GM19372 (cell line): Measurements from ENCODE around the gene MGMT.

Experiments used
- ATAC-seq: cut with Tn5 transposase; IDR thresholded peaks from one replicate; pipeline ENCODE4 v1.9.1; 2021; ENCODE audit warnings: mild to moderate bottlenecking, low read depth, moderate library complexity; ENCODE audit not compliant: unreplicated experiment

The MGMT gene

DNA sequence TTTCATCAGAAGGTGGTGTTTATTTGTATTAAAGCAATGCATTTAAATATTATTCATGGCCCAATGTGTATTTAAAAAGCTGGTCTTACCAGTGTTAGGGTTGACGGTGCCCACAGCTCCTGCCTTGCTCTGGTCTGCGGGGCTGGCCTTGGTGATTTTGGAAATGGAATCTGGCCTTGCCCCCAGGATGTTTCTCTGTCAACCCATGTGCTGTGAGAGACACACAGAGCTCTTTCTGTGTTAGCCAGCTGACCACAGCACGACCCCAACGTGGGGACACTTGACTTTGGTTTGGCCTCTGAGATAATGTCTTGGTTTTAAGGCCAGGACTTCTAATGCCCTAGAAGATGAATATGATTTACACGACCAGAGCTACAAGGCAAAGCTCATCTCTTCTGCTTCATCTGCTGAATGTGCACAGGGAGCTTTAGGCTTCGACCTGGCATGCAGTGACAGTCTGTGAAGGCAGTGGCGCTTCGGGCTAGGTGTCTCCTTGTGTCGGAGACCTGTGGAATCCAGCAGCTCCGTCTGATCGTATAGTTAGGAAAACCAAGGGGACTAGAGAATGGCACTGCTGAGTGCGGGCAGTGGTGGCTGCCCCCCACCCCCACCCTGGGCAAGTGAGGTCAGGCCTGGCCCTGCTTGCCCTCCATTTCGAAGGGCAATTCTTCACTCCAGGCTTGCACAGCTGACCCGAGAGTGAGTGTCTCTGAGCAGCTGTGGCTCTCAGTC is 250.9 kb downstream of the MGMT start:
- ATAC-seq = no peak

DNA sequence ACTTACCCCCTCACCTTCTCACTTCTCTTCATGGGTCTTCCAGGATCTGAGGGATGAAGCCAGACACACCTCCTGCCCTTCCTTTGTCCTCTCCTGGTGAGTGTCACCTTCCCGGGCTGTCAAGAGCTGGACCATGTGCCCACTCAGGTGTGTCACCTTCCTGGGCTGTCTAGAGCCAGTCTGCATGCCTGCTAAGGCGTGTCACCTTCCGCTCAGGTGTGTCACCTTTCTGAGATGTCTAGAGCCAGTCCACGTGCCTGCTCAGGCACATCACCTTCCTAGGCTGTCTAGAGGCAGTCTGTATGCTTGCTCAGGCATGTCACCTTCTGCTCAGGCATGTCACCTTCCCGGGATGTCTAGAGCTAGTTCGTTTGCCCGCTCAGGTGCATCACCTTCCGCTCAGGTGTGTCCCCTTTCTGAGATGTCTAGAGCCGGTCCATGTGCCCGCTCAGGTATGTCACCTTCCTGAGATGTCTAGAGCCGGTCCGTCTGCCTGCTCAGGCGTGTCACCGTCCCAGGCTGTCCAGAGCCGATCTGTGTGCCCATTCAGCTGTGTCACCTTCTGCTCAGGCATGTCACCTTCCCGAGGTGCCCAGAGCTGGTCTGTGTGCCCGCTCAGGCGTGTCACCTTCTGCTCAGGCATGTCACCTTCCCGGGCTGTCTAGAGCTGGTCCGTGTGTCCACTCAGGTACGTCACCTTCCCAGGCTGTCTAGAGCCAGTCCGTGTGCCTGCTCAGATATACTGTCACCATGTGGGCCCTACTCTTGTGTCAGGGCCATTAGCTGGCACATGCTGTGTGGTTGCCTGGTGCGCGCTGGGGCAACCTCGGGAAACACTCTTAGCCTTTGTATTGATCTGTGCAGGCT is 251.7 kb downstream of the MGMT start:
- no peak for ATAC-seq

DNA sequence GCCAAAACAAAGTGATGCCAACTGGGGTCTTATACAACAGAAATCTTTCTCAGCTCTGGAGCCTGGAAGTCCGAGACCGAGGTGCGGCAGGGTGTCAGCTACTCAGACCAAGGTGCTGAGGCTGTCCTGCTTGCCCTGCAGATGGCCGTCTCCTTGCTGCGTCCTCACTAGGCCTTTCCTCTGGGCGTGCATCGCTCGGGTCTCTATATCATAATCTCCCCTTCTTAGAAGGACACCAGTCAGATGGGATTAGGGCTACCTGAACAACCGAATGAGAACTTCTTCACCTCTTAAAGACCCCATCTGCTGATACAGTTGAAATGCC is 252.3 kb downstream of the MGMT start:
- no peak for ATAC-seq

DNA sequence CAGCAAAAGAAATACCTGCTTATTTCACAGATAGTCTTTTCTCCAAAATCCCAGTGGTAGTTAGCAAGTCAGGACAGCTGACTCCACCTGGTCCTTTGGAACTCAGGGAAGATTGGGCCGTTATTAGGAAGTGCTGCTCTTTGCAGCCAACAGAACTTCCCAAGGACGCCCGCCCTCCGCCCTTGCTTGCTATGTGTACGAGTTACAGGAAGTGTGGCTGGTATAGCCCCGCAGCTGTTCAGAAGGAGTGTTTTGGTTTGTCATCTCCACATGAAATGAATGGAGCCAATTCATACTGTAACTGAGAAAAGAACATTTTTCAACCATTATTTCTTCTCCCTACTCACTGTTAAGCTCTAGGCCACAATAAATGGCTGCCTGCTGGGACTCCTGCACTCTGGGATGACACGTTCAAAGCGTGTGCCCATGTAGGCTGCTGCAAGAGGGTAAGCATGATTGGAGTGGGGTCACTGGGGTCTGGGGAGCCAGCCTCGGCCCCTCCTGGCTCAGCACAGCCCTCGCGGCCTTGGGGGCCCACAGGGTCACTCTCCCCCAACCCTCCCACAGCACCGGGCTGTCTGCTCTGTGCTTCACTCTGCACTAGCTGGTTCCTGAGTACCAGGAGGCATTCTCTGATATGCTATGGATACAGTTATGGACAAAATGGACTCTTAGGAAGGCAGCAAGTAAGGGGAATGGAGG is 253.0 kb downstream of the MGMT start:
- no peak for ATAC-seq

DNA sequence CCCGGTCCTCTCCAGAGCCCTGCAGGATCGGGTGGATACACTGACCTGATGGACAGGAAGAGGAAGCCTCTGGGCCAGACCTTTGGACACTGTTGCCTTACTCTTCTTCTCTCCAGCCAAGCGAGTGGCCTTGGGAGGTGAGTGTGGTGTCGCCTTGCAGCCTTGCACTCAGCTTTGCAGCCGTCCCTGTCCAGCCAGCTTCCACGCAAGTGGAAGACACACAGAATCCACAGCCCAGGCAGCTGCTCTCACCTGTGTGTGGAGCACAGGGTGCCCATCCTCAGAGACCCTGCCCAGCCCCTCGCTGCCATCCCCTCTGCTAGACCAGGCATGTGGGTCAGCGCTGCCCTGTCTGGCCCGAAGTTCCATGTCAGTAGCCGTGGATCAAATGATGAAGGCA is 258.0 kb downstream of the MGMT start:
- no peak for ATAC-seq

DNA sequence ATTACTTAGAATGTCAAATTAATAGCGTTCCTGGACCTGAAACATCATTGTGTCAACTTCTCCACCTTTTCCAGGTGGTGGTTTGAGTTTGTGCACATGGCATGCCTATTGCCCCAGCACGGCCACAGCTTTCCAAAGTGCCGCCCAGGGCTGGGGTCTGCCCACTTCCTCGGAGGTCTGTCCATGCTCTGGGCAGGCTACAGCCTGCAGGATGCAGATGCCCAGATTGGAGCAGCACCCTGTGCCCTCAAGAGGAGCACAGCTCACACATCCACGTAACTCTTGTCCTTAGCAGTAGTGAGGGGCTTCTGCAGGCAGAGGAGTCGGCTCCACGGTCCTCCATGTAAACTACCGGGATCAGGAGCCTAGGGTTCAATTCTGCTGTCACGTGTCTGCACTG is 258.4 kb downstream of the MGMT start:
- ATAC-seq = no peak

DNA sequence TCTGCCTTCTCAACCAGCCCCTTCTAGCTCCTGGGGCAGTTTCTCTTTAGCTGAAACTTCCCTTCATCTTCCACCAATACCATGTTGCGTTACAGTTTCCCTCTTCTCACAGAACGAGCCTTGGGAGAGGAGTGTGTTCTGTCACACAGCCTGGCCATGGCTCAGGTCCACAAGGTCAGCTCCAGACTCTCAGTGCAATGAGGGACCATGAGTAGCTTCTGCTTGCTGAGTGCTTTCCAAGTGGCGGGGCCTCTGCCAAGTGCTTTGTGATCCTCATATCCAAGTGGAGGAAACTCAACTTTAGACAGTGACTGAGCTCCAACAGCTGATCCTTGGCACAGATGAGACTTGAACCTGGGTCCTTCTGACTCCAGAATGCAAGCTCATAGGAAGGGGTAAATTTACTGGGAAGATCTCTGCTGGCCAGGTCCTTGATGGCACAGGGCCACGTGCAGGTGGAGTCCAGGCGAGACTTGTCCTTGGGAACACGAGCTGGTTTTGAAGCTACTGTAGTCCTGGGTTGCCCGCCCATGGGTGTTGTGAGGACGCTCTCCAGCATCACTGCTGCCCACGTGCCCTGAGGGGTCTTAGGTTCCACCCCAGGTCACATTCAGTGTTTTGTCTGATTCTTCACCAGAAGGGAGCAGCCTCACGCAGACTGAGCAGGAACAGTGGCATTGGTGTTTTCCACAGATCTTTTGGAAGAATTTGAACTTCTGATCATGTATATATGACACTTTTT is 259.0 kb downstream of the MGMT start:
- ATAC-seq = no peak

DNA sequence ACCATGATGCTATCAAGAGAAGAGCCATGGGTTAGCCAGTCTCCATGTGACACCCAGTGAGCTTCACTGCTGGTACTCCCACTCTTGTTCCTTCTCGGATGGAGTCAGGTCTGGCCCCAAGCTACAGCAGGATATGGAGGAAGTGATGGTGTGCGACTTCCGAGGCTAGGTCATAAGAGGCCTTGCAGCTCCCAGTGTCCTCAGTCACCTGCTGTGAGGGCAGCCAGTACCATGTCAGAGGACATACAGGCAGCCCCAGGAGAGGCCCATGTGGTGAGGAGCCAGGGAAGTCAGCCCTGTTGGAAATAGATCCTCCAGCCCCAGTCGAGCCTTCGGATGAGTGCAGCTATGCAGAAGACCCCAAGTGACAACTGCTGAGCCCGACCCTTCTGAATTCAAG is 260.0 kb downstream of the MGMT start:
- no peak for ATAC-seq

DNA sequence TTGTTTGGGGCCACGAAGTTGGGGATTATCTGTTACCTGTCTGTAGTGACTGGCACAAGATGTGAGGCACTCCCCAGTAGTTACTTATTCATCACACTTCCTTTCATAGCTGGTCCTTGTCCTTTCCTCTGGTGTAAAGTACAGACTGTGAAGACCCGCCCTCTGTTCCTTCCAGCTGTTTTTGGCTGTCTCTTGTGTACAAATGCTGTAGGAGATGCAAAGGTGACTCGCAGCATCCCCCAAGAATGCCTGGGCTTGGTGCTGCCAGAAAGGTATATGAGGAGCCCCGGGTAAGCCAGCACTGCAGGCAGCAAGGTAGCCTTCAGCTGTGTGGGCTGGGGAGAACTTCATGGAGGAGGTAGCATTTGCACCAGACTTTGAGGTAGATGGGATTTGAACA is 260.5 kb downstream of the MGMT start:
- ATAC-seq = no peak

DNA sequence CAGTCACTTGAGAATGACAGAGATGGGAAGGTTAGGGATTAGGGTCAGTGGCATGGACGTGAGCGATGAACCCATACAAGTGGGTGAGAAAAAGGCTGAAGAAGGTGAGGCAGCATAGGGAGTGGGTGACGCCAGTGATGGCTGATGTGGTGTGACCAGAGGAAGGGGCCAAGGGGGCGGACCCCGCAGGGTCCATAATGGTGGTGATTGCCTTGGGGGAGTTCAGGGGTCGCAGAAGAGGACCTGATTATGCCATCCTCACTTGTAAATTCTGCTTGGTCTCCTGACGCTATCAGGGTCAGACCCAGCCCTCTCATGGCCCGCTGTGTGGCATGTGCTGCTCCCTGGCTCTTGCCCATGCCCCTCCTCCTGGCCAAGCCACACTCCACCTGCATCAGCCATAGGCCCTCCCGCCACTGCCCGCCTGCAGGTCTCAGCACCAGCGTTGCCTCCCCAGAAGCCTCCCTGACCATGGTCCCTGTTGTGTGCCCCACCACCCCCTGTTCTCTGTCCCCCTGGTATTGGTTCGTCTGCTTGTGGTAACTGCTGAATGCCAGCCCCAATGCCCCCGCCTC is 261.3 kb downstream of the MGMT start:
- ATAC-seq = no peak

DNA sequence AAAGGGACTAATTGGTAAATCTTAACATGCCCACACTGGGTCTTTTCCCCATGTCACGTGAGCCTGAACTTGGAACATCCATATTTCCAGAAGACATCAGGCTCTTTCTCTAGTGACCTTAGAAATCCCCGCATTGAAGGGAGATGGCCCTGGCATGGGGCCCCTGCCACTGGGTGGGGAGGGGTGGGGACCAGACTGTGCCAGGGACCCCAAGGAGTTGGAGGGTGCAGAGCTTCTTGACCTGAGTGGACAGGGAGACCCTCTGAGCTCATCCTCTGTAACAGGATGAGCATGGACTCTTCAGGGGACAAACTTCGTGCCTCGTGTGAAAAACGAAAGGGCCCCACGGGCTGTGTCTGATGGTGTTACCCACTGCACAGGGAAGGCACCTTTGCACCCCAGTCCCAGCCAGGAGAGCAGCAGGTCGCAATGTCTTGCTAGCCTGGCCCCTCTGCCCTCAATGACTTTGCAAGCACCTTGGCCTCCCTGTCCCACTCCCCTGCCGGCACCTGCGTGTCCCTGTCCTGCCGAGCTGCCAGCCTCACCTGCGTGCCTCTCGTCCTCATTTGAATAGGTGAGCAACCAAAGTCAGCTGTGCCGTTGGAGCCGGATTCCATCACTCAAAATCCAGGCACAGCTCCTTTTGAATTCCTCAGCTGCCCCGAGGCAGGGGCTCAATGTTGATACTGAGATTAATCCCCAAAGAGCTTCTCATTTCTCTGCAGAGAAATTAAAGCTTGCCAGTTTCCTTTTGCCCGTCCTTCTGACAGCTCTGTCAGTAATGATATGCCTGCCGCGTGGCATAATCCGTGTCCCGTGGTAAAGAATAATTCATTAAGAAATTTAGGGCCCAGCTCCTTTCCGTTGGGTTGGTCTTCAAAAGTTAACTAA is 262.1 kb downstream of the MGMT start:
- no peak for ATAC-seq

DNA sequence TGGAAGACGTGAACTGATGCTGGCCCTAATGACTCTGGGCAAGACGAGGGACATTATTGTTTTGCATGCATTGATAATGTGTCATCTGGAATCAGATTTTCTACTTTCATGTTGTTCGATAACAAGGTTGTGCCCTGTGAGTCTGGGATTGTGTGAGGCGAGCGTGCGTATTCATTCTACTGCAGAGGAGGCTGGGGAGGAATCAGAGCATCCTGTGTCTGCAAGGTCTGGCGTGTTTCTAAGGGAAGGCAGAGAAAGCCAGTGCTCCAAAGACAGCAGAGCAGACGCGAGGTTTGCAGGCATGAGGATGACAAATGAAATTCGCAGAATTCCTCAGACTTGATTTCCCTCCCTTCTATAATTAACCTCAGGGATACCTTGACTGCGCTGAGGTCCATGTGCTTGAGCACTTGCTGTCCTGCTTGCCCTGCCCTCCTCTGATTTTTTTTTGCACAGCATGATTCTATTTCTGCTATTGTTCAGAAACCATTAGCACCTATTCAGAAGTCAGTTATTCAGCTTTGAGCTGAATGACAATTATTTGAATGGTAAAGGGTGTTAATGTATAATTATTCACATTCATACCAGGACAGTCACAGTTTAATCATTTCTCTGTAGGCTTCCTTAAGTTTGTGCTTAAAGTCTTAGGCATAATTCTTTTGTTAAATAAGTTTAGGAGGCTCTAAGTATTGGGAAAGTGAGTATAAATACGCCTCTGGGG is 263.4 kb downstream of the MGMT start:
- ATAC-seq = no peak

DNA sequence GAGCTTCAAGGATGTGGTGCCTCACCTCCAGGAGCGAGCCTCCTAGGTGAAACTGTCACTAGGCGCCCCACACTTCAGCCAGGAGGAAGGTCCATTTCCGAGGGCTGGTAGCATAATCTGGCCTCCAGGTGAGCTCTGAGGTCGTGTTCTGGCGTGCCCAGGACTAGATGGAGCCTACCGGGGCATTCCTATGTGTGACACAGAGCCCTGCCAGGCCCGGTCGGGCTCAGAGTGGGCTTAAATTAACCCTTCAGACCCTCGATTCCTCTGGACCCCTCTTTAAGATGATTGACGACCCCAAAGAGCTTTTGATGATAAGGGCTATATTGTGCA is 263.9 kb downstream of the MGMT start:
- no peak for ATAC-seq

DNA sequence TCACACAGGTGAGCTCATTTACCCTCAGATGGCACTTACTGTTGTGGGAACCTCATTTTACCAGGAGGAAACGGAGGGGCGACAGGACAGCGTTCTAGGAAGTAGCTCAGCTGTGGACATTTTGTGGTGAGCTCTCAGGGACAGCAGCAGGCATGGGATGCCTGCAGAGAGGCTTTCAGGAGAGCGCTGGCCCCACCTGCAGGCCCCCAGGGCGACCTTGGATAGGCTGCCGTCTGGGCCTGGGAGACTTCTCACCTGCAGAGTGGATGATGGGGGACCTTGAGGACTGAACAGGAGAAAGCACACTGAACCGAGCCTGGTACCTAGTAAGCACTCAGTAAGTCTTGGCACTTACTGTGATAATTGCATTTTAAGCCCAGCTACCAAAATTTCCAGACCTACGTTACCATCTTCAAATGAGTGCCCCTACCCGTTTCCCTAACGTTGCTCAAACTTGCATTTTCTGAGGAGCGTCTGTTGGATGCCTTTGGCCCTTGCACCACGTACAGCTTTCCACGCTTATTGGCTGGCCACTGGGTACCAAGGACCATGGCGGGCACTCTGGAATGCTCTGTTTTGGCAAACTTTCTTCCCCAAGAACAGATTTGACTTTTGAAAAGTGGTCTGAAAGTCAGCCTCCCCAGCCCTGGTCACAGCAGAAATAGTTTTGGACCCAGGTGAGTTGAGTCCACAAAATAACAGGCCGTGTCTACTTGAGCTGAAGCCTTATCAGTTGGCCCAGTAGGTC is 273.7 kb downstream of the MGMT start:
- no peak for ATAC-seq

DNA sequence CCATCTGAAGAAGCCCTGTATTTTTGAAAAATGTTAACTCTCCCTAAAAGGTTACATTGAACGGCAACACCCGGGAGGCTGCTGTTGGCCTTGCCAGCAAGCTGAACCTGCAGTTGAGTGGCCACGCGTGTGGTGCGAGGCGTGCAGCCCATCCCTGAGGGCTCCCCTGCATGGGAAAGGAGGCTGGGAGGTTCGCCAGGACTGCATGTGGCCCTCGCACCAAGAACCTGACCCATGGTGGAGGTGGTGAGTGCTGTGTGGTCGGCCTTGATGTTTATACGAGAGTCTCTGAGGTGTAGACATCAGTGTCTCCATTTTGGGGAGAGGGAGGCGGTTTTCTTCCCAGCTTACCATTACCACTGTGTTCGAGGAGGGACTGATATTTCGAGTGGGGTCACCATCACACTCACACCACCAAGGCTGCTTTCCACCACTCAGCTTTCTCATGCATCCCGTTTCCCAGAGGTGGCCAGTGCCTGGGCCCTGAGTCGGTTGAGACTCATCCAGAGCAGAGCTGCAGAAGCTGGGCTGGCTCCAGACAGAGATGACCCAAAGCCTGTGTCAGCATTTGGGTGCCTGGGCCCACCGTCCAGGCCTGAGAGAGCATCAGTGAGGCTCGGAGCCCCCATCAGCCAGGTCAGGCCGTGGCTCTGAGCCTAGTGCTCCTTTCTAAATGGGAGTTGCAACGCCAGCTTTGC is 274.4 kb downstream of the MGMT start:
- ATAC-seq = no peak

DNA sequence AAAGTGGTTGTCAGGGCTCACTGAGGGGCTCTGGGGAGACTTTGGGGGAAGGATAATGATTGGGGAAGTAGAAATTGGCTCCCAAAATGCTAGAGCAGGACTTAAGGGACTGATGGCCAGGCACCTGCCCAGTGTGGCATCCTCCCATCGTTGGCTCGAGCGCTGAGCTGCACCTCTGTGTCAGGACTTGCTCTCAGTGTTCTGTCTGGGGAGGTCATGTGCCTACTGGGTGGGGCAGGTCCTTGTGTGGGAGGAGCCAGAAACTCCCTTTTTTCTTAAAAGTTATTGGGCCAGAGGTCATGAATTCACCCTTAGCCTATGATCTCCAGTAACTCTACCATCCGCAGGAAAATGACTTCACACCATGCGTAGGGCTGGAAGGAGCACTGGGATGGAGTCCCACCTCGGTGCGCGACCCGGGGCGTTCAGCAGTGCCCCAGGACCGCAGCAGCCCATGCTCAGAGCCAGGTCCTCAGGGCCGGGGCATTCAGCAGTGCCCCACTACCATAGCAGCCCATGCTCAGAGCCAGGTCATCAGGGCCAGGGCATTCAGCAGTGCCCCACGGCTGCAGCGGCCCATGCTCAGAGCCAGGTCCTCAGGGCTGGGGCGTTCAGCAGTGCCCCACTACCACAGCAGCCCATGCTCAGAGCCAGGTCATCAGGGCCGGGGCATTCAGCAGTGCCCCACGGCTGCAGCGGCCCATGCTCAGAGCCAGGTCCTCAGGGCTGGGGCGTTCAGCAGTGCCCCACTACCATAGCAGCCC is 275.1 kb downstream of the MGMT start:
- no peak for ATAC-seq
